KMS-11 (cell line): ENCODE measurements around the gene TMEM229A.
"Not testable (repeated sequence)": the region's sequence is repeated elsewhere in the genome, so short reads cannot be mapped to it uniquely, and the experiment has no call there.

Source experiments
- H2AFZ ChIP-seq: fragments of 200-600 bp; sonication (generic); 2 replicates; pipeline ENCODE4 v1.6.1; 2016; ENCODE audit warnings: antibody characterized with exemption, mixed run types, low read depth
- H3K27ac ChIP-seq: fragments of 200-600 bp; sonication (generic); 2 replicates; pipeline ENCODE4 v1.6.1; 2016; ENCODE audit warnings: mild to moderate bottlenecking, mixed run types
- H3K27me3 ChIP-seq: fragments of 200-600 bp; sonication (generic); 2 replicates; pipeline ENCODE4 v1.6.1; 2017; ENCODE audit warnings: mild to moderate bottlenecking, low read depth, mixed run types, moderate library complexity; ENCODE audit not compliant: insufficient read depth
- H3K36me3 ChIP-seq: fragments of 200-600 bp; sonication (generic); 2 replicates; pipeline ENCODE4 v1.6.1; 2017; ENCODE audit warnings: mild to moderate bottlenecking, mixed run types; ENCODE audit not compliant: insufficient read depth
- H3K4me1 ChIP-seq: fragments of 200-600 bp; sonication (generic); 2 replicates; pipeline ENCODE4 v1.6.1; 2016; ENCODE audit warnings: mild to moderate bottlenecking, low read depth, mixed run types; ENCODE audit not compliant: poor library complexity, severe bottlenecking
- H3K4me2 ChIP-seq: fragments of 200-600 bp; sonication (generic); 2 replicates; pipeline ENCODE4 v1.7.0; 2016; ENCODE audit warnings: mild to moderate bottlenecking, mixed run types
- H3K4me3 ChIP-seq: fragments of 200-600 bp; sonication (generic); IDR thresholded peaks from 2 replicates; pipeline ENCODE4 v1.6.1; 2017; ENCODE audit warnings: low read depth, low read length, mixed read lengths; ENCODE audit not compliant: insufficient read depth
- H3K79me2 ChIP-seq: fragments of 200-600 bp; sonication (generic); 2 replicates; pipeline ENCODE4 v1.6.1; 2016; ENCODE audit warnings: low read depth, mixed run types; ENCODE audit not compliant: insufficient read depth
- H3K9ac ChIP-seq: fragments of 200-600 bp; sonication (generic); 2 replicates; pipeline ENCODE4 v1.6.1; 2016; ENCODE audit warnings: mild to moderate bottlenecking, mixed run types
- H4K20me1 ChIP-seq: fragments of 200-600 bp; sonication (generic); 2 replicates; pipeline ENCODE4 v1.6.1; 2016; ENCODE audit warnings: mild to moderate bottlenecking, mixed run types; ENCODE audit not compliant: insufficient read depth
- CTCF ChIP-seq: fragments of 200-600 bp; sonication (generic); conservative IDR thresholded peaks from 2 replicates; pipeline ENCODE4 v1.6.1; 2017; ENCODE audit warnings: low read depth, mild to moderate bottlenecking, antibody characterized with exemption, low read length, moderate library complexity, mixed read lengths

The TMEM229A gene

GRCh38 chr7:124027236-124027635, 5.6 kb downstream of the TMEM229A start:
- Histone ChIP-seq H3K36me3 (no peaks in the 10 kb centered on the region), H3K4me2 (no peak overlapping the region), H3K27me3 (no peaks in the 10 kb centered on the region), H3K4me1 (no peaks in the 10 kb centered on the region), H3K4me3 (no peak overlapping the region), H3K27ac (no peak overlapping the region), H4K20me1 (no peaks in the 10 kb centered on the region), H3K9ac (no peak overlapping the region), H3K79me2 (no peaks in the 10 kb centered on the region), H2AFZ (no peak overlapping the region)
- TF ChIP-seq CTCF, result no peak

DNA sequence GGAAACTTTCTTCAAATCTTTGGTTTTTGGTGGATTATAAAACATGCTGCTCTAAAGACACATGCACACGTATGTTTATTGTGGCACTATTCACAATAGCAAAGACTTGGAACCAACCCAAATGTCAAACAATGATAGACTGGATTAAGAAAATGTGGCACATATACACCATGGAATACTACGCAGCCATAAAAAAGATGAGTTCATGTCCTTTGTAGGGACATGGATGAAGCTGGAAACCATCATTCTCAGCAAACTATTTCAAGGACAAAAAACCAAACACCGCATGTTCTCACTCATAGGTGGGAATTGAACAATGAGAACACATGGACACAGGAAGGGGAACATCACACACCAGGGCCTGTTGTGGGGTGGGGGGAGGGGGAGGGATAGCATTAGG, 8.5 kb downstream of the TMEM229A start:
- H3K27ac ChIP-seq, result not testable (repeated sequence)

DNA sequence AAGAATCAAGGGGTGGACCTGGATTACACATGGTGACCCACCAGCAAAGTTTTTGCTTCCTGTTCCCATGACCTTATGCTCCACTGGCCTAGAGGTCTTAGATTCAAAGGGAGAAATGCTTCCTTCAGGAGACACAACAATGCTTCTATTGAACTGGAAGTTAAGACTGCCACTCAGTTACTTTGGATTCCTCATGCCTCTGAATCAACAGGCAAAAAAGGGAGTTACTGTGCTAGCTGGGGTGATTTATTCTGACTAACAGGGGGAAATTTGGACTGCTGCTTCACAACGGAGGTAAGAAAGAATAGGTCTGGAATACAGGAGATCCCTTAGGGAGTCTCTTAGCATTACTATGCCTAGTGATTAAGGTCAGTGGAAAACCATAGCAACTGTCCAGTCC, 10.3 kb downstream of the TMEM229A start:
- Histone ChIP-seq H3K36me3 (no peaks in the 10 kb centered on the region), H3K9ac (no peak overlapping the region), H3K79me2 (no peaks in the 10 kb centered on the region), H3K27ac (no peak overlapping the region), H3K4me3 (no peak overlapping the region), H4K20me1 (no peaks in the 10 kb centered on the region), H3K27me3 (no peaks in the 10 kb centered on the region), H3K4me2 (no peak overlapping the region), H2AFZ (no peak overlapping the region), H3K4me1 (no peaks in the 10 kb centered on the region)
- TF ChIP-seq CTCF, result no peak

More for the DNA sequence above, 8.5 kb downstream of the TMEM229A start:
- H2AFZ ChIP-seq, H3K4me2 ChIP-seq, H3K36me3 ChIP-seq, H3K4me3 ChIP-seq, H3K79me2 ChIP-seq, H3K4me1 ChIP-seq, H3K27me3 ChIP-seq, H3K9ac ChIP-seq, H4K20me1 ChIP-seq: not testable (repeated sequence)

- Histone ChIP-seq H3K4me2 (no peak overlapping the region), H3K9ac (no peak overlapping the region), H4K20me1 (no peaks in the 10 kb centered on the region), H3K4me3 (no peak overlapping the region), H3K27me3 (no peaks in the 10 kb centered on the region), H3K36me3 (no peaks in the 10 kb centered on the region), H3K4me1 (no peaks in the 10 kb centered on the region), H2AFZ (no peak overlapping the region), H3K27ac (no peak overlapping the region), H3K79me2 (no peaks in the 10 kb centered on the region)
- no peak for TF ChIP-seq CTCF
These were observed 12.8 kb downstream of the TMEM229A start for GRCh38 chr7:124020060-124020459.

GRCh38 chr7:124013306-124013705, 19.6 kb downstream of the TMEM229A start:
- H4K20me1 ChIP-seq, result no peaks in the 10 kb centered on the region
- no peak overlapping the region for H3K4me3 ChIP-seq
- no peaks in the 10 kb centered on the region for H3K79me2 ChIP-seq
- H3K9ac ChIP-seq, result no peak overlapping the region
- H3K4me1 ChIP-seq, result no peaks in the 10 kb centered on the region
- H3K27me3 ChIP-seq, result no peaks in the 10 kb centered on the region
- H2AFZ ChIP-seq, result no peak overlapping the region
- no peak overlapping the region for H3K4me2 ChIP-seq
- no peak overlapping the region for H3K27ac ChIP-seq
- TF ChIP-seq CTCF, result no peak
- no peaks in the 10 kb centered on the region for H3K36me3 ChIP-seq
